ENCODE data around the gene ACSF2.

The ACSF2 gene

GRCh38 chr17:50386510-50386909, 39.5 kb upstream of the ACSF2 start:
- H3K4me3 ChIP-seq (replicated peaks in 1 of 2; ENCODE audit: low read depth in 2 of 2, low read length in 2 of 2): no peak overlapping the region
- DNase-seq (ENCODE audit: low read depth in 2 of 2): peak in 1 of 2 donors; percentile 48
- TF ChIP-seq CTCF (IDR thresholded peaks at IDR 0.05; ENCODE audit: low read depth, low read length): no peak

- no peak for TF ChIP-seq CTCF (IDR thresholded peaks at IDR 0.05; ENCODE audit: low read depth, low read length)
- H3K4me3 ChIP-seq (replicated peaks in 1 of 2; ENCODE audit: low read depth in 2 of 2, low read length in 2 of 2): no peak overlapping the region
- no peak for DNase-seq (ENCODE audit: low read depth in 2 of 2)
Measured at GRCh38 chr17:50388728-50389127, 37.3 kb upstream of the ACSF2 start.

- no peak for DNase-seq (ENCODE audit: low read depth in 2 of 2)
- H3K4me3 ChIP-seq (replicated peaks in 1 of 2; ENCODE audit: low read depth in 2 of 2, low read length in 2 of 2): no peak overlapping the region
- TF ChIP-seq CTCF (IDR thresholded peaks at IDR 0.05; ENCODE audit: low read depth, low read length): no peak
Measured at GRCh38 chr17:50389534-50389933, 36.5 kb upstream of the ACSF2 start.

DNA sequence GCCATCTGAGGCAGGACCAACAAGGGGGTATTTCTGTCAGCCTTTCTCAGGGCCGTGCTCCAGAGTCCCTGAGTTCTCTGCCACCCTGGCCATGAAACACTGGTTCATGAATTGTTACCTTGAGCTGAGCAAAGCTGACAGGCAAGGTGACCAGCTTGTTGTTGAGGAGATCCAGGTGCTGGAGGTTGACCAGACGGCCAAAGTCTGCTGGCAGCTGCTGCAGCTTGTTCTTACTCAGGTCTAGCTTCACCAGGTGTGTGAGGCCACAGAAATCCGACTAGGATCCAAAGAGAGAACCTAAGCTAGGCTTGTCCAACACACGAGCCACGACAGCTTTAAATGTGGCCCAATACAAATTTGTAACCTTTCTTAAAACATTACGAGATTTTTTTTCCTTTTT, 33.4 kb upstream of the ACSF2 start:
- no peak overlapping the region for H3K4me3 ChIP-seq (replicated peaks in 1 of 2; ENCODE audit: low read depth in 2 of 2, low read length in 2 of 2)
- DNase-seq (ENCODE audit: low read depth in 2 of 2): no peak
- no peak for TF ChIP-seq CTCF (IDR thresholded peaks at IDR 0.05; ENCODE audit: low read depth, low read length)

GRCh38 chr17:50393700-50394099, 32.3 kb upstream of the ACSF2 start:
- no peak for DNase-seq (ENCODE audit: low read depth in 2 of 2)
- no peak overlapping the region for H3K4me3 ChIP-seq (replicated peaks in 1 of 2; ENCODE audit: low read depth in 2 of 2, low read length in 2 of 2)
- no peak for TF ChIP-seq CTCF (IDR thresholded peaks at IDR 0.05; ENCODE audit: low read depth, low read length)

DNA sequence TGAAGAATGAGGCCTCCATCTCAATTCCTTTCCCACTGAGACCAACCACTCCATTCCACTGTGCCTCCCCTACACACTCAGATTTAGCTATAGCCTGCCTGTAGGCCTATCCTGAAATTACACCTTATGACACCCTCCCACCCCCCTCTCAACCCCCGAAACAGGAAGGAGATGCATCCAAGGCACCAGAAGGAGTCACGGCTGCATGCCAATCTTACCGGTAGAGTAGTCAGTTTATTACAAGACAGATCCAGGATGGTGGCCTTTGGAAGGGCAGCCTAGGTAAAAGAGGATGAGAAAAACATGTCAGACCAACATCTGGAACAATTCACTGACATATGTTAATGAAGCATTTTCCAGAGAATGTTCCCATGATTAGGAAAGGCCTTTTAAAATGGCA, 31.3 kb upstream of the ACSF2 start:
- TF ChIP-seq CTCF (IDR thresholded peaks at IDR 0.05; ENCODE audit: low read depth, low read length): no peak
- no peak for DNase-seq (ENCODE audit: low read depth in 2 of 2)
- H3K4me3 ChIP-seq (replicated peaks in 1 of 2; ENCODE audit: low read depth in 2 of 2, low read length in 2 of 2): no peak overlapping the region

Measured in cardiac fibroblast (primary cell).